HG02623 (cell line): ENCODE data around the gene POM121C.
"Not testable (repeated sequence)": the region's sequence is repeated elsewhere in the genome, so short reads cannot be mapped to it uniquely, and the experiment has no call there.

Experiments used
- ATAC-seq: cut with Tn5 transposase; IDR thresholded peaks from one replicate; pipeline ENCODE4 v1.9.1; 2021; ENCODE audit warnings: moderate library complexity; ENCODE audit not compliant: unreplicated experiment

Gene POM121C

DNA sequence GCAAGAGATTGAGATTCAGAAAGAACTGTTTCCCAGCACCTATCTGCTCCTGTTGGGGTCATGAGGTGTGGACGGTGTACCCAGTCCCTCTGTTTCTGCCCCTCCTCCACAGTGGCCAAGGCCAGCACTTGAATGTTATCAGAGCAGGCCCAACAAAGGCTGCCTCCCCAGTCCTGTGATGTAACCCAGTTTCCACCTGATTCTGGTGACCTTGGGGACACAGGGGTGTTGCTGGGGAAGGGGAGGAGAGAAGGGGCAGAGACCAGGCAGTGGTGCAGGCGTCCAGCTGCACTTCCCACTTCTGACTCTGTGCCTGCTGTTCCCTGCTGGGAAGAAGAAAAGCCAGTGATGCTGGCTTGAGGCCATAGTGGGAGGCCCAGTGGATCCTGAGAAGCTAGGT, 88.2 kb downstream of the POM121C start:
- ATAC-seq = not testable (repeated sequence)

DNA sequence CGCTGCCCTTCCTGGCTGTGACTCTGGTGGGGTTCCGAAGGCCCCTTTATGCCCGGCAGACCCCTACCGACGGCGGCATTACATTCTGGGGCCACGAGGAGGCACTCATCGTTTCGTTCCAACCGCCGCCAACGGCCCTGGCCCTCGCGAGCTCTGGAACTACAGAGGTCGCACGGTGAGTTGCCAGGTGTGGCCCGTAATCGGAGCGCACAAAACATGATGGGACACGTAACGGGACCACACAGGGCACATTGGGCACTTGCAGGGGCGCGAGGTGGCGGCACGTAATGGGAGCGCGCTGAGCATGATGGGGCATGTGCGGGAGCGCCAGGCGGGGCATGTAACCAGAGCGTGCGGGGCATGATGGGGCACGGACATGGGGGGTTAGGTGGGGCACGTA, 90.8 kb downstream of the POM121C start, which contains the start of gene TRIM73:
TSS of gene TRIM73 (plus strand) at position 301 of the 400 bp plus-strand sequence. CDS start 3,305 bp downstream, outside the sequence.
- not testable (repeated sequence) for ATAC-seq

GRCh38 chr7:75393194-75393593, 92.9 kb downstream of the POM121C start:
- not testable (repeated sequence) for ATAC-seq

DNA sequence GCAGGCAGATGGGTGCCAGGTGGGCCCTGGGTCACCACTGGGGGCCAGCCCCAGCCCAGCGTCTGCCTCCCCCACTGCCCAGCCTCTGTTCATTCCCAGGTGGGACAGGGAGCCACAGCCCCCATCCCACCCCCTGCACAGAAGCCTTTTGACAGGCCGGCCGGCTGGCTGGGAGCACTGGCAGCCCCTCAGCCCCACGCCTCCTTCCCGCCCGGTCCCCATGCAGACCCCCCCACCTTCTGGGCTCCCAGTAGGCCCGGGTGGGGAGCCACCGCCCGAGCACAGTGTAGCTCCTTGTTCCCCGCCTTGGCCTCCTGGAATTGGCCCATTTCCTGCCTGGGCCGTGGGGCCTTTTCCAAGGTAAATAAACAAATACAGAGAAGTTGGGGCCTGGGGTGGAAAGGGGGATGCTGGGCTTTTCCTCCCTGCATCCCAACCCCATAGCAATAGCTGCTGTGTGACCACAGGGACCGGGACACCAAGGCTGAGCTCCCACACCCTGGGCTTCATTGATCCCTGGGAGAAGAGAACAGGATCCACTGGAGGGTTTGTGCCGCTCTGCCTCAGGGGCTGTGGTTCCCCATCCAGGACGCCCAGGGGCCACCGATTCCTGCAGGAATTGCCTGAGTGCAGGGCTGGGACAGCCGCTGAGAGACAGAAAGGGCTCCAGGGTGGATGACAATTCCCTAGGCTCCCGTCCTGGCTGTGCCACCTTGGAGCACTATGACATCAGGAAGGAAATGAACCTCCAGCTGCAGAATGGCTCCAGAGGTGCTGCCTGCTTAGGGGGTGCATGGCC, 111.4 kb downstream of the POM121C start:
- ATAC-seq = not testable (repeated sequence)

DNA sequence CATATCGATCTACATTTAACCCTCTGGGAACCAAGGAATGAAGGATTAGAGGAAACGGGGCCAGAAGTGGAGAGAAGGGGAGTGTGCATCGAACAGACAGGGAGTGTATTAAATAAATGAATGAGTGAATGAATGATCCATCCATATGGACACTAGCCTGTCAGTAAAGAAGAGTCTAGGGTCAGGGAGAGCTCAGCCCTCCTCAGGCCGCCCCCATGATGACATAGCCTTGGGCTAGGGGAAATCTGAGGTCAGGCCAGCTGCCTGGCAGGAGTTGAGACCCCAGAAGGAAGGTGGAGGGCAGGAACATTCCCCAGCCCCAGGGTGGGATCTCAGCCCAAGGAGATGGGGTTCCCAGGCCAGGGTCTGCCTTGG, 112.0 kb downstream of the POM121C start:
- not testable (repeated sequence) for ATAC-seq

DNA sequence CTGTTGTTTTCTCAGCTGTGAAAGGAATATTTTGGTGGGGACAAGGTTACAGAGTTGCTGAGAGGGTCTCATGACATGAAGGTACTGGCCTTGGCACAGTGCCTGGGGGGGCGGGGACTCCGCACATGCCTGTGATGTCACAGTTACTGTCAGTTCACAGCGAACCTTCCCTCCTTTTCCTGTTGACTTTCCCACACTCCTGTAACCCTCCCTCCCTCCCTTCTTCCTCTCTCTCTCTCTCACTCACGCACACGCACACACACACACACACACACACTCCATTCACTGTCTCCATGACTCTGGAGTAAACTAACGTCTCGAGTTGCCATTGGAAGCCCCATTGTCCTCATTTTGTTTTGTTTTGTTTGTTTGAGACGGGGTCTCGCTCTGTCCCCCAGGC, 118.8 kb downstream of the POM121C start:
- ATAC-seq = not testable (repeated sequence)
